ENCODE data around the gene ADARB2. TPM values are rescaled to one million over a fixed set of nuclear protein-coding genes. Genes with fewer than 3 reads are reported as not detected.

ADARB2 gene
- total and polyA plus RNA-seq, 10 of the 15 experiments (the other 5 are each of a cell fraction or from before 2014, with no cell fraction given) = 0.02 to 4.1 (median 0.76) TPM

DNA sequence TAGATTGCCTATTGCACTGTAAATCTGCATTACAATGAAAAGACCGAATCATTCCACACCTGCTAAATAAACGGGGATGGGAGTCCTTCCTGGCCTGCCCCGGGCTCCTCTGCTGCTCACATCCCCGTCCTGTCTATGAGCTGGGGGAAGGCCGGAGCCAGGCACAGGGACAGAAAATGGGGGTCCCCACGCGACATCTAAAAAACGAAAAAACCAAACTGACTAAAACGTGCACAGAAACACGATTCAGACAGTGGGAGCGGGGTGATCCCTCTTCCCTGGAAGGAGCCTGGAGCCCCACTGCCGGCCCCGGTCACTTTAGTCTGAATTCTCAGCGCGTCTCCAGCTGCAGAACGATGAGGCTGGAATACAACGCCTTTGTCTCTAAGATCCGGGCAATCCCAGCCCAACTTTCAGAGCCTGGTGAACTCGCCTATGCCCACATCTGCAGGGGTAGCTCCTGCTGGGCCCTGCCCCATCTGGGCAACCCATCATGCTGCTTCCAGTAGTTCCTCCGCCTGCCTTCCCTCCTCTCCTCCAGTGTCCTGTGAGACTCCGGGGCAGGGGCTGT, 78.0 kb downstream of the ADARB2 start (continued):
- TF ChIP-seq, protein P1, sequence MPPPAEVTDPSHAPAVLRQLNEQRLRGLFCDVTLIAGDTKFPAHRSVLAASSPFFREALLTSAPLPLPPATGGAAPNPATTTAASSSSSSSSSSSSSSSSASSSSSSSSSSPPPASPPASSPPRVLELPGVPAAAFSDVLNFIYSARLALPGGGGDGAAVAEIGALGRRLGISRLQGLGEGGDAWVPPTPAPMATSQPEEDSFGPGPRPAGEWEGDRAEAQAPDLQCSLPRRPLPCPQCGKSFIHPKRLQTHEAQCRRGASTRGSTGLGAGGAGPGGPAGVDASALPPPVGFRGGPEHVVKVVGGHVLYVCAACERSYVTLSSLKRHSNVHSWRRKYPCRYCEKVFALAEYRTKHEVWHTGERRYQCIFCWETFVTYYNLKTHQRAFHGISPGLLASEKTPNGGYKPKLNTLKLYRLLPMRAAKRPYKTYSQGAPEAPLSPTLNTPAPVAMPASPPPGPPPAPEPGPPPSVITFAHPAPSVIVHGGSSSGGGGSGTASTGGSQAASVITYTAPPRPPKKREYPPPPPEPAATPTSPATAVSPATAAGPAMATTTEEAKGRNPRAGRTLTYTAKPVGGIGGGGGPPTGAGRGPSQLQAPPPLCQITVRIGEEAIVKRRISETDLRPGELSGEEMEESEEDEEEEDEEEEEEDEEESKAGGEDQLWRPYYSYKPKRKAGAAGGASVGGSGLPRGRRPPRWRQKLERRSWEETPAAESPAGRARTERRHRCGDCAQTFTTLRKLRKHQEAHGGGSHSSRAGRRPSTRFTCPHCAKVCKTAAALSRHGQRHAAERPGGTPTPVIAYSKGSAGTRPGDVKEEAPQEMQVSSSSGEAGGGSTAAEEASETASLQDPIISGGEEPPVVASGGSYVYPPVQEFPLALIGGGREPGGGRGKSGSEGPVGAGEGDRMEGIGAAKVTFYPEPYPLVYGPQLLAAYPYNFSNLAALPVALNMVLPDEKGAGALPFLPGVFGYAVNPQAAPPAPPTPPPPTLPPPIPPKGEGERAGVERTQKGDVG (CRISPR knock-in tag; IDR thresholded peaks at IDR 0.05) = no peak
- TF ChIP-seq ZNF24 (IDR thresholded peaks at IDR 0.05) = no peak
- TF ChIP-seq CBX5 (IDR thresholded peaks at IDR 0.05; ENCODE audit: low read depth) = no peak
- TF ChIP-seq, protein P2, sequence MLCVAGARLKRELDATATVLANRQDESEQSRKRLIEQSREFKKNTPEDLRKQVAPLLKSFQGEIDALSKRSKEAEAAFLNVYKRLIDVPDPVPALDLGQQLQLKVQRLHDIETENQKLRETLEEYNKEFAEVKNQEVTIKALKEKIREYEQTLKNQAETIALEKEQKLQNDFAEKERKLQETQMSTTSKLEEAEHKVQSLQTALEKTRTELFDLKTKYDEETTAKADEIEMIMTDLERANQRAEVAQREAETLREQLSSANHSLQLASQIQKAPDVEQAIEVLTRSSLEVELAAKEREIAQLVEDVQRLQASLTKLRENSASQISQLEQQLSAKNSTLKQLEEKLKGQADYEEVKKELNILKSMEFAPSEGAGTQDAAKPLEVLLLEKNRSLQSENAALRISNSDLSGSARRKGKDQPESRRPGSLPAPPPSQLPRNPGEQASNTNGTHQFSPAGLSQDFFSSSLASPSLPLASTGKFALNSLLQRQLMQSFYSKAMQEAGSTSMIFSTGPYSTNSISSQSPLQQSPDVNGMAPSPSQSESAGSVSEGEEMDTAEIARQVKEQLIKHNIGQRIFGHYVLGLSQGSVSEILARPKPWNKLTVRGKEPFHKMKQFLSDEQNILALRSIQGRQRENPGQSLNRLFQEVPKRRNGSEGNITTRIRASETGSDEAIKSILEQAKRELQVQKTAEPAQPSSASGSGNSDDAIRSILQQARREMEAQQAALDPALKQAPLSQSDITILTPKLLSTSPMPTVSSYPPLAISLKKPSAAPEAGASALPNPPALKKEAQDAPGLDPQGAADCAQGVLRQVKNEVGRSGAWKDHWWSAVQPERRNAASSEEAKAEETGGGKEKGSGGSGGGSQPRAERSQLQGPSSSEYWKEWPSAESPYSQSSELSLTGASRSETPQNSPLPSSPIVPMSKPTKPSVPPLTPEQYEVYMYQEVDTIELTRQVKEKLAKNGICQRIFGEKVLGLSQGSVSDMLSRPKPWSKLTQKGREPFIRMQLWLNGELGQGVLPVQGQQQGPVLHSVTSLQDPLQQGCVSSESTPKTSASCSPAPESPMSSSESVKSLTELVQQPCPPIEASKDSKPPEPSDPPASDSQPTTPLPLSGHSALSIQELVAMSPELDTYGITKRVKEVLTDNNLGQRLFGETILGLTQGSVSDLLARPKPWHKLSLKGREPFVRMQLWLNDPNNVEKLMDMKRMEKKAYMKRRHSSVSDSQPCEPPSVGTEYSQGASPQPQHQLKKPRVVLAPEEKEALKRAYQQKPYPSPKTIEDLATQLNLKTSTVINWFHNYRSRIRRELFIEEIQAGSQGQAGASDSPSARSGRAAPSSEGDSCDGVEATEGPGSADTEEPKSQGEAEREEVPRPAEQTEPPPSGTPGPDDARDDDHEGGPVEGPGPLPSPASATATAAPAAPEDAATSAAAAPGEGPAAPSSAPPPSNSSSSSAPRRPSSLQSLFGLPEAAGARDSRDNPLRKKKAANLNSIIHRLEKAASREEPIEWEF (IDR thresholded peaks at IDR 0.05; ENCODE audit: insufficient replicate concordance, low read depth, low read length) = no peak
- TF ChIP-seq BACH1 (IDR thresholded peaks at IDR 0.05; ENCODE audit: borderline replicate concordance) = no peak
- no peak for TF ChIP-seq ZBED1 (IDR thresholded peaks at IDR 0.05; ENCODE audit: borderline replicate concordance)
- TF ChIP-seq POLR2AphosphoS5 (IDR thresholded peaks at IDR 0.05; ENCODE audit: low read length) = no peak
- TF ChIP-seq POLR2A (IDR thresholded peaks at IDR 0.05; ENCODE audit: low read depth, low read length) = no peak

All from GM12878 (cell line).